OCI-M2 (cell line): Measurements from ENCODE around the gene AGBL4.
"Not testable (repeated sequence)": the region's sequence is repeated elsewhere in the genome, so short reads cannot be mapped to it uniquely, and the experiment has no call there.

Experiments used
- DNase-seq: peaks from one replicate; lab custom pipeline; 2025; ENCODE audit not compliant: unreplicated experiment; lab: John Stamatoyannopoulos, UW

AGBL4 gene

DNA sequence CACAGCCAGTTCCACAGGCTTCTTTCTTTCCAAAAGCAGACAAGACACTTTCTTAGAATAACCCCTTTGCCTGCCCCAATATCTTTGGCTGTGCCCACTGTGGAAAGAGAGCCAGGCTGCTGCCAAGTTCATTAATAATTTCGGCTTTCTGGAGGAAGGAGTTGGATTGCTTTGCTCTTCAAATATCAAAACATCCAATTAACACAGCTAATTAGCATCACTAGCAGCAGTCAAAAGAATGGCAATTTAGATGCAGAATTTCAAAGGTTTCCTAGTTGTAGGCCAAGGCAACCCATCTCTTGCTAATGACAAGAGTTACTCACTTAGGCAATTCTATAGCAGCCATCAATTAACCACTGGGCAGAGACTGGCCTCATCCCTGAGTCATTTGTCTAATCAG lies 1460.7 kb downstream of the AGBL4 start:
- no peak for DNase-seq

DNA sequence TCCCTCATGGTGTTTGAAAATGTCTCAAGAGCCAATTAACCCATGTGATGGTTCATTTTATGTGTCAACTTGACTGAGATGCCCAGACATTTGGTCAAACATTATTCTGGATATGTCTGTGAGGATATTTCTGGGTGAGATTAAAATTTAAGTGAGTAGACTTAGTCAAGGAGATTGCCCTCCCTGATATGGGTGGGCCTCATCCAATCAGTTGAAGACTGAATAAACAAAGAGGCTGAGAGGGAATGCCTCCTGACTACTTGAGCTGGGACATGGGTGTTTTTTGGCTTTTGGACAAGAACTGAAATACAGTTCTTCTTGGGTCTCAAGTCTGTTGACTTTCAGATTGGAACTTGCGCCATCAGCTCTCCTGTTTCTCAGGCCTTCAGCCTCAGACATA lies 1462.3 kb downstream of the AGBL4 start:
- DNase-seq = no peak

DNA sequence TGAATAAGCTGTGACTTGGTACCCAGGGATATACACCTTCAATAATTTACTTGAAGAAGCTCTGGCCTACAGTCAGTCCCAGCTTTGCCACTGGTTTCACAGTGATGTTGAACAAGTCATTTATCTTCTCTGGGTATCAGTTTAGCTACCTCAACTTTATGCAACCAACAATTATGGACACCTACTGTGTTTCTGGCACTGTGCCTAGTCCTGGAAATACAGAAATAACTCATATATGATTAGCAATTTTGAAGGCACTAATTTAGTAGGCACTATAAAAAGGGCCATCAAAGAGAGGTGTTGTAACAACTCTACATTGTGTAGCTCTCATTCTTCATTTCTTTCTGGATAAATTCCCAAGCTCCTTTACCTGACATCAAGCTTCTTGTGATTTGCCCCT lies 1463.2 kb downstream of the AGBL4 start:
- no peak for DNase-seq

DNA sequence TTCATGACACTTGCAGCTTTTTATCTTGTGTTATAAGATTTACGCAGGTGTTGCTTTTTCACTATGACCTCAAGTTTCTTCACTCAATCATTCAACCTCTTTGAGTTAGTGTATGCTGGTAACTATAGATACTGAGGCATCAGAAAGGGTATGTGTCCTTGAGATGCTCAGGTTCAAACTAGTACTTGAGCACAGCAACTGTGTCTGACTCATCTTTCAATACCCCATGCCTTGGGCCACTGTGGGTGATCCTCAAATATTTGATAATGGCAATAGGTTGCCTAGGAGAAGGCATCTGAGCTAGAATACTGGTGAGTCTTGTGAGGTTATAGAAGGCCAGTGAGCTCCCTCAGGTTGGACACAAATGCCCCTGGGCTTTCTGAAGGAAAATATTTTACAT lies 1463.6 kb downstream of the AGBL4 start:
- no peak for DNase-seq

DNA sequence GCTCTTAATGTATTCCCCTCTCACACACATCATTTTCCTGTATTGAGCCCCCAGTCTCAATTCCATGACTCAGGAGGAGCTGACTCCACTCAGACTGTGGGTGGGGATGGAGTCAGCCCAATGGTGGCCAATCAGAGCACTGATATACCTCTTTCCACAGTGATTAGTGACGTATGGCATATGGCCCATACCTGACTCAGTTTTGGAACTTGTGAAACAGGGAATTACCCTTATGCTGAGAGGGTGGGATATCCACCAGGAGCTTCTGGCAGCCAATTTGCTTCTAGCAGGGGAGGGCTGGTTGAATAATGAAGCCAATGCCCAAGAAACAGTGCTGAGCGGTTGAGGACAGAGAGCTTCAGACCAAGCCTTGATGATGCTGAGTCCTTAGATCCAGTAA lies 1465.4 kb downstream of the AGBL4 start:
- no peak for DNase-seq

DNA sequence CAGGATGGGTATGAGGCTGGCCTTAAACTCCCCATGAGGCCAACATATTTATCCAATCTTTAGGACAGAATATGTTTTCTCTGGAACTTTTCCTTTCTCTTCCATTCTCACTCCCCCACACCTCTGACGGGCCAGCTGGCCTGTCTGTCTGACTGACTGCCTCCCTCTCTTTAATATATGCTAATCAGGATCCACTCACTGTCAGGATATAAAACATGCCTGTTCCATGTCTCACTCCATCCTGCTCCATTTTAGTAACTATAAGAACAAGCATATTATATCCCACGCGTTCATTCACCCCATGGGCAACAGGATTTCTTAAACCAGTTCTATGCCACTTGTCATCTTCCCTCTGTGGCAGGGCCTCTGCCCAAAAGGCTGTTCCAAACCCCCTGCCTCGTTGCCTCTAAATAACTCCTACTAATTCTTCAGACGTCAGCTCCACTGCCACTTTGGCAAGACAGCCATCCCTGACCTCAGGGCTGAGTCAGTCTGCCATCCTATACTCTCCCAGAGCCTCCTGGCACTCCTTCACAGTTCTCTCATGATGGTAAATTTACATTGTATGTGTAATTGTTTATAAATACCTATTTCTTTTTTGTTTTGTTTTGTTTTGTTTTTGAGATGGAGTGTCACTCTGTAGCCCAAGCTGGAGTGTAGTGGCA lies 1467.4 kb downstream of the AGBL4 start:
- DNase-seq = no peak

DNA sequence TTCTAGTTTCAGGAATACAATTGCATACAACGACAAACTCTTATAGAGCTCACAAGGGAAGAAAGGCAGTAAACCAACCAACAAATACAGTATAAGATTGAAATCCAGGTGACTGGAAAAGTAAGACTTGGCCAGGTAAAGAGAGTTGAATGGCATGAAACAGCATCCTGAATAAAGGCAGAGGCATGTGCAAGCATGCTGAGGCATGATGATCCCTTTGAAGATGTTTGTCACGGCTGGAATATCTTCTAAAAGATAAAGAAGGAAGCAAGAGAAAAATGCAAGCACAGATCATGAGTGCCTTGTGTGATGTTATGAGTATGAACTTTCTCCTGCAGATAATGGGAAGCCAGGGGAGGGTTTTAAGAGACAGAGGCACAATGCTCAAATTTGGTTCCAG lies 1468.5 kb downstream of the AGBL4 start:
- no peak for DNase-seq

DNA sequence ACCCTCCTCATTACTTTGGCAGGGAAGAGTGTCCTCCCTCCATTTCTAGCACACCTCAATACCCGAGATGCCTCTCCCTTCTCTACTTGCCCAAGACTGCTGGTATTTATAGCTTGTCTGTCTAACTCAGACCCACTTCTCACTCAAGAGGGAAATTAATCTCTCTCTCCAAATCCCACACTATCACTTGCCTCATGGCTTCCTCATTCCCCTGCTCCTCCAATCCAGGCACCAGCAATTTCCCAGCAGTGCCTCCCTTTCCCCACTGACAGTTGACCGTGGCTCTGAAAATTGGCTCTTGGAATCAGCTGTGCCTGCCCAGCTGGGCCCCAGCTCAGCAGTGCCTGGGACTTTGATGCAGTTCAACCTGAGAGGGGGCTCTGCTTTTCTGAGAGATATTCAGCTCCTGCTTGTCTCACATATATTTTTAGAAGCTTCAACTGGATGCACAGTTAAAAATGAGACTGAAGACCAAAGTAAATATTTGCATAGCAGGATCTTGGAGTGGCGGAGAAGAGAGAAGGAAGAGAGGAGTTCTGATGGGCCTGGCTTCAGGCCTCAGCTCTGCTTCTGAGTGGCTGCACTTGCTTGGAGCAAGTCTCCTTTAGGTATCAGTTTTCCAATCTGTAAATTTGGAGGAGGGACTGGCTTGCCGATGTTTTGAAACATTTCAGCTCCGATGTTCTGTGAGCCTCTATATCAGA lies 1470.7 kb downstream of the AGBL4 start:
- DNase-seq = no peak

DNA sequence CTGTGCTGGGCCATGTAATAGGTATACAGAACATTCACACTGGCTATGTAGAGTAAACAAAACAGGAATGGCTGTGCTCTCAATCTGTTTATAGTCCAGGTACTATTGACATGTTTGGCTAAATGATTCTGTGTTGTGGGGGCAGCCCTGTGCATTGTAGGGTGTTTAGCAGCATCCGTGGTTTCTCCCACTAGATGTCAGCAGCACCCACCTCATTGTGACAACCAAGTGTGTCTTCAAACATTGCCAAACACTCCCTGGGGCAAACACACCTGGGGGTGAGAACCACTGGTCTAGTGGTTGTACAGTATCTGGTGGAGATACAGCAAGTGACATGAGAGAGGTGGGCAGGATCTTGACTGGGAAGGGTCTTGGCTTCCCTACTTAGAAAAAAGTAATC lies 1471.3 kb downstream of the AGBL4 start:
- DNase-seq = no peak

DNA sequence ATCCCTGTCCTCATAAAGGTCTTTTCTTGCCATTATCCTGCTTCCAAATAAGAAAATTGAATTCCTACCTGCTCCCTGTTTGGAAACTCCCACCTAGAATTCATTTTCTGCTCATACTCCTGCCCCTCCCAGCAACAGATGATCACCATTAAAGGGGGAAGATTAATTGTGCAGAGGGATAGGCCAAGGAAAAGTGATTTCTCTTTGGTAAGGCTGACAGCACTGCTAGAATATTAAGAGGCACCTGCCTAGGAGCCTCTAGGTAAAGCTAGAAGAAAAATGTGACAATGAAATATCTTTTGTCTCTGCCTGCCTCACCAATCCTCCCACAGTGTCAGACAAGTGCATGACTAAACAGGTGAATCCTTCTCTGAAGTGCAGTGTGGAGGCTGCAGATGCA lies 1474.8 kb downstream of the AGBL4 start:
- DNase-seq = no peak

DNA sequence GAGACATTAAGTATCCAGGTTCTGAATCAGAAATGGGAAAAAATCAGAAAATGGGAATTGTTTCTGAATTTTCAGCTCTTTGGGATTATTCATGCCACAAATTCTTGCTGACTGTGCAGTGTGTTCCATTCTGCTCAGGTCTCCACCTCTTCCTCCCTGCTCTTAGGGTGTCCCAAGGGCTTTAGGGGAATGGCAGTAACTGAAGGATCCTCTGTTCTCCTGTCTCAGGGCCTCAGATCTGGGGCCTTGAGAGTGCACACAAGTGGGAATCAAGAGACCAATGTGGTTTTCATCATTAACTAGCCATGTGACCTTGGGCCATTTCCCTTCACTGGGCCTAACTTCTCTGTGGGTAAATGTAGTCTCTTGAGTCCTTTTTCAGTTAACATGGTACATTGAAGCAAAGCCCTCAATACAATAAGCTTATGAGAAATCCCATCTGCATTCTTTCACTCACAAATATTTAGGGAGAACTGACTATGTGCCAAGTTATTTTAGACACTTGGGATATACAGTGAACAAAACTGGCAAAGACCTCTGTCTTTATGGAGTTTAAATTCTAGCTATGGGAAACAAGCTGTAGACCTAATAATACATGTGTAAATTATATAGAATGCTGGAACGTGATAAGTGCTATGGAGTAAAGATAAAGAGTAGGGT lies 1476.1 kb downstream of the AGBL4 start:
- no peak for DNase-seq

DNA sequence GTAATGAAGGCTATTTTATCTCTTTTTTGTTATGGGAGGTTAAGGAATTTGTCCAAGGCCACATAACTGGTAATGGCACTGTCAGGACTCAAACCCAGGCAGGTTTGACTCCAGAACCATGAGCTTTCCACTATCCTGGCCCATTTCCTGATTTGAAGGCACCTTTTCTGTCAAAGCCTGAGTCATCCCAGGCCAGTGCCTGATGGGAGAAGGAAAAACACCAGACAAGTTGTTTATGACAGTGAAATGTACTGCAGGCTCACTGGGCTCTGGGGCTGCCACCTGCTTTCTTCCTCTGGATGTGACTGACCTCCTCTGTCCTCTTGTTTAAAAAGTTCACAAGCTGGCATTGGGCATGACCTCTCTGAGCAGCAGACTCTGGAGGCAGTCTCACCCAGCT lies 1479.9 kb downstream of the AGBL4 start:
- no peak for DNase-seq

DNA sequence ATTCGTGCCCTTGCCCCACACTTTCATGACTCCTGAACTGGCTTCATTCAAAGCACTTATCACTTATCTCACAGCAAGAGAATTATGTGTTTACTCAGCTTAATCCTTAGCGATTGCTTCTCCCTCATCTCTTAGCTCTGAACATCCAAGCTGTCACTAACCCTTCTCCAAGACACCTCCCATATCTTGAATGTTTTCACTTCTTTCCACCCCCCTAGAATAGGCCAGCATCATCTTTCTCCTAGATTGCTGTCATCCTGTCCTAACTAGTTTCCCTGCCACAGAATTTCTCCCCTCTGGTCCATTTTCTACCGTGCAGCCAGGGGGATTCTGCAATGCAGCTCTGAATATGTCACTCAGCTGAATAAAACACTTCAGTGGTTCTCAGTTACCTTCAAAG lies 1483.2 kb downstream of the AGBL4 start:
- DNase-seq = no peak

DNA sequence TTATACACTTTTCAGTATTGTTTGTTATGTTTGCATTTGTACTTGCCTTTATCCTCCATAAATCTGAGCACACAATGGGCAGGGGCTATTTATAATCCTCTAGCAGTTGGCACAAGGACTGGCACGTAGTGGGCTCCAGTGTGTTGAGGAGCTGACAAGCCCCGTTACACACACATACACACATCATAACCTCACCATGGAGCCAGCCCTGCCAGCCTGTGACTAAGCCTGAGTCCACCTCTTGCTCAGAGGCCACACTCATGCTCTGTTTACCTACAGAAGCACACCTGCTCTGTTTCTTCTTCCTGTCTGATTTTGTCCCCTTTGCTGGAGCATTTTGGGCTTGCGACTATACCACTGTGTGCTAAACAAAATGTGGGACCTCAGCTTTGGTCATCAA lies 1487.3 kb downstream of the AGBL4 start:
- DNase-seq = no peak

DNA sequence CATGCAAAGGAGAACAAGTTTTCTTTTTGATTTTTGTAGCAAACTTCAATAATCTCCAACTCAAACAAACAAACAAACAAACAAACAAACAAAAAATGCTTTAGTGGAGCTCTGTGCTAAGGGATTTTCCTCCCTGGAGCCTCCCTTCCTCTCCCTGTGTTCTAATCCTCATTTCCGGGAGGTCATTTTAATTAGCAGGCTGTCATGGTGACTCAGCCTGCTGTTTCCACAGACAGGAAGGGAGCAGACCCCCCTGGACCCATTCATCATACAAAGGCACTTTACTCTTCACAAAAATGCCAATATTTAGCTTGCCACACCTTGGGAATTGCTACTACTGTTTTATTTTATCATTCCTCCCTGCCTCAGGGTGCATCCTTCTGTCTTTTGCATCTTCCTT lies 1490.8 kb downstream of the AGBL4 start:
- no peak for DNase-seq

DNA sequence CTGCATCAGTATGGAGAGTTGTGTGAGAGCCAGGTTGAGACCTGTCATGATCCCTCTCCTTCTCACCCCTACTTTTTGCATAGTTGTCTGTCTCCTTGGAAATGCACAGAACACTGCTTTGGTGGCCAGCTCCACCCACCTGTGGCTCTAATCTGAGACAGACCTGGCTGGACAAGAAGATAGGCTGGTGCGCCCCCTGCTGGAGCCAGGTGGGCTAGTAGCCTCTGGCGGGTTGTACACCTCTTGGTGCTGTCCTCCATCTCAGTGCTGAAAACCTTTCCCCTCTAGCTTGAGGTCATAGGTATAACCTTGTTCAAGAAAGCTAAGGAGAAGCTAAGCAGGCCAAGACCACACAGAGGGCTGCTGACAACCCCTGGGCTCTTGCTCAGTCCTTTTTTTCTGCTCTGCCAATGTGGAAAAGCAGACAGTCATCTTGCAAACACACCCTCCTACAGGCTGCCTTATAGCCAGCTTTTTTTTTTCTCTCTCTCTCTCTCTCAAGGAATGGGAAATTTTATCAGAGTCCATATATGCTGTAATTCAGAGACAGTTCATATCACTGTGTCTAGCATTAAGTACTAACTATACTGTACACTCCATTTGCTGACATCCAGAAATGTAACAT lies 1492.9 kb downstream of the AGBL4 start:
- no peak for DNase-seq

DNA sequence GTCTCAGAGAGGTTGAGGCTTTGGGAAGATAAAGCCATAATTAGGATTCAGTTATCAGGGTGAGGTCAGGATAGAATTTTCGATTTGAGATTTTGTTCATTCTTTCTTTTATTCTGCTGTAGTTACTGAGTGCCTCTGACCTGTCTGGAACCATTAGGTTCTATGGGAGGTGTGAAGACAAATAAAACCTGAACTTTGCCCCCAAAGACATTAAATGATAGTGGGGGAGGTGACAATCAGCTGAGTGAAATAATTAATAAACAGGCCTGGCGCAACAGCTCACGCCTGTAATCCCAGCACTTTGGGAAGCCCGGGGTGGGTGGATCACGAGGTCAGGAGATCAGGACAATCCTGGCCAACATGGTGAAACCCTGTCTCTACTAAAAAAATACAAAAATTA lies 1496.7 kb downstream of the AGBL4 start:
- DNase-seq = no peak

DNA sequence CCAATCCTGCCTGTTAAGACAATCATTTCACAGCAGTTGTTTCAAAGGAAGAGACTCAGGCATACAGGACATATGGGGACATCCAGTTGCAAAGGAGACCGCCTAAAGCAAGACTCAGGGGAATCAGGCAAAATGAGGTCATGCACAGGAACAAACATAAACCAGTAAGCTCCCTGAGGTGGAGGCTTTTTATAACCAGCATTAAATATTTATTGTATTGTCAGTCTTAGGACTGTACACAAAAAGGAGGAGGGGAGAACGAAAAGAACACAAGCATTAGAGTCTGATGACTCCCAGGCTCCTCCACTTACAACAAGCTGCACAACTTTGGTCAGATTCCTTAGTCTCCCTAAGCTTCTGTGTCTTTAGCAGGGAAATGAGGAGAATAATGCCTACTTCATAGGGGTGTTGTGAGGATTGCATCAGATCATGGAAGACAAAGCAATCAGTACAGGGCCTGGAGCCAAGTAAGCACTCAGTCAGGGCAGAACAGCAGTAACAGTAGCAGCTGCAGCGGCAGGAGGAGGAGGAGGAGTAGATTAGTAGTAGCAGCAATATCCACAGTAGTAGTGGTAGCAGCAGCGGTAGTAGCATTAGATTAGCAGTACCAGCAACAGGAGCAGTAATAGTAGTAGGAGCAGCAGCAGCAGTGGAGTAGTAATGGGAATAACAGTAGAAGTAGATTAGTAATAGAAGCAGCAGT lies 1497.6 kb downstream of the AGBL4 start:
- no peak for DNase-seq

DNA sequence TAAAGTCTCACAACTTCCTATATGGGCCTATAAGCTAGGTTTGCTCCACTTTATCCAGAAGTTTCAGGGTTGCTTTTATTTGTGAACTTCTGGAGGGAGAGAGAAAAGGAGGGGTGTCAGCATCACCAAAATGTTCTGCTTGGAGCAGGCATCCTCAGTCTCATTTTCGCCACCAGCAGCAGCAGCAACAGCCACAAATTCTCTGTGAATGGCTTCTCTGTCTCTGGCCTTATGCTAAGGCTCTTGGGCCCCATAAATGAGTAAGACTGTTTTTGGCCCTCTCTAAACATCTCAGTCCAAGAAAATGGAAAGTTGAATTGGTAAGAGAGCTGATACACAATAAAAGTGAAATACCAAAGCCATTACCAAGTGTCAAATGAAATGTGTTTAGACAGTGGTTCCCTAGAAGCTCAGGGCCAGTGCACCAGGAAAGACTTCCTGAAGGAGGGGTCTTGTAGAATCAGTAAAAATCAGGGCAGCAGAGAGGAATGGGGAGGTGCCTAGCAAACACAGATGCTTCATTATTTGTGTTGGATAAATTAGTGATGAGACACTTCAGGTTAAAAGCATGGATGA lies 1498.8 kb downstream of the AGBL4 start:
- no peak for DNase-seq

DNA sequence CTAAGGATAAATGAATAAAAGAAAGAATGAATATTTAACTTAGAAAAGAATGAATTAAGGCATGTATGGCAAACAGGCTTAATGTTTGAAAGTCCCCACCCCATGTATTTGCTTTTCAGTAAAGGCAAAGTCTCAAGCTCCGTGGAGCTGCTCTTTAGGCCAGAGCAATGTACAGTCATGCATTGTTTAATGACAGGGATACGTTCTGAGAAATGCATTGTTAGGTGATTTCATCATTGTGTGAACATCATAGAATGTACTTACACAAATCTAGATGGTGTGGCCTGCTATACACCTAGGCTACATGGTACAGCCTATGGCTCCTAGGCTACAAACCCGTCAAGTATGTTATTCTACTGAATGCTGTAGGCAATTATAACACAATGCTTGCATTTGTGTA lies 1500.2 kb downstream of the AGBL4 start:
- no peak for DNase-seq

DNA sequence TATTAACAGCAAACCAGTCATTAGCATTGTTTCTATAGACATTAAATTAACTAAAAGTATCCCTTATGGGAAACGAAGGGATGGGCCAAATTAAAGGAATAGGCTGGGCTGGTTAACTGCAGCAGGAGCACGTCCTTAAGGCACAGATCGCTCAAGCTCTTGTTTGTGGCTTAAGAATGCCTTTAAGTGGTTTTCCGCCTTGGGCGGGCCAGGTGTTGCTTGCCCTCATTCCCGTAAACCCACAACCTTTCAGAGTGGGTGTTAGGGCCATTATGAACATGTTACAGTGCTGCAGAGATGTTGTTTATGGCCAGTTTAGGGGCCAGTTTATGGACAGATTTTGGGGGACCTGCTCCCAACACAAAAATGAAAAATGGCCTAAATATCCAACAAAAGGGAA lies 1503.9 kb downstream of the AGBL4 start:
- not testable (repeated sequence) for DNase-seq
